ENCODE results near the gene SRGAP2B.
"Not testable (repeated sequence)": the region's sequence is repeated elsewhere in the genome, so short reads cannot be mapped to it uniquely, and the experiment has no call there.

Gene SRGAP2B

DNA sequence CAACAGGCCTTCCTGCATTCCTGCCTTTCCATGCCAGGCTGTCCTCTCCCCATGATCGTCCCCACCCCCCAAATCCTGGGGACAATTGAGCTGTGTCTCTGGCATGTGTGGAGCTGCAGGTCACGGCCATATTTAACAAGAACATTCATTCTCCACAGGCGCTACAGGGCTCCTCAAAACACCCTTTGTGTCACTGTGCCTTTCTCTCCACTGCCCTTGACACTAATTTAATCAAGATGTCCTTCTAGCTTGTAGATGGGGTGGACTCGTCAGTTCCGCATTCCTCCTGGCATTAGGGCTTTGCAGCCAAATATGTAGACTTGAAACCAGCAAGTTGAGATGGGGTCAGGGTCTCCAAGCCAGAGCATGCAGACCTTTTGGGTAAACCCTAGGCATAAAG, 163.0 kb downstream of the SRGAP2B start:
- not testable (repeated sequence) for H3K36me3 ChIP-seq (ENCODE audit: insufficient read depth); H3K9ac ChIP-seq; H3K79me2 ChIP-seq (ENCODE audit: insufficient read depth, low read depth); H4K20me1 ChIP-seq (ENCODE audit: insufficient read depth); H3K4me2 ChIP-seq; H3K27ac ChIP-seq; H3K4me3 ChIP-seq (IDR thresholded peaks at IDR 0.05; ENCODE audit: insufficient read depth, low read depth, low read length); H2AFZ ChIP-seq (ENCODE audit: low read depth); H3K27me3 ChIP-seq (ENCODE audit: insufficient read depth, low read depth)
- peaks cover 20% of the 10 kb centered on the region for H3K4me1 ChIP-seq (ENCODE audit: low read depth, poor library complexity, severe bottlenecking)

DNA sequence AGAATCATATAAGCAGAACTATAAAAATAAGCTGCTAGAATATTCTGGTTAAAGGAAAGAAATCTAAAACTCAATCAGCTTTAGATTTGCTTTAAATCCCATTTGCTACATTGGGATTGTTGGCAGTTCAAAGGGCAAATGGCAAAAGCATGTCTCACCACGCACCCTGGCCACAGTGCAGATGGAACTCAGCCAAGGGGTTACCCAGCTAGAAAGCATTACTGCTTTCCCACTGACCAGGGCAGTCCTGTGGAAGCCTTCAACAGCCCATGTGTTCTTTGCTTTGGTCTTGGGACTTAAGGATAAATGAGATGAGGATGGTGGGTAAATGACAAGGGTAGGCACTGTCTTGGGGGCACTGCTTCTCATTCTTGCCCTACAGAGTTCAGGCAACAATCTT, 163.6 kb downstream of the SRGAP2B start:
- H3K9ac ChIP-seq; H2AFZ ChIP-seq (ENCODE audit: low read depth); H3K79me2 ChIP-seq (ENCODE audit: insufficient read depth, low read depth); H4K20me1 ChIP-seq (ENCODE audit: insufficient read depth); H3K27ac ChIP-seq; H3K36me3 ChIP-seq (ENCODE audit: insufficient read depth); H3K27me3 ChIP-seq (ENCODE audit: insufficient read depth, low read depth); H3K4me3 ChIP-seq (IDR thresholded peaks at IDR 0.05; ENCODE audit: insufficient read depth, low read depth, low read length); H3K4me2 ChIP-seq: not testable (repeated sequence)
- peaks cover 20% of the 10 kb centered on the region for H3K4me1 ChIP-seq (ENCODE audit: low read depth, poor library complexity, severe bottlenecking)

DNA sequence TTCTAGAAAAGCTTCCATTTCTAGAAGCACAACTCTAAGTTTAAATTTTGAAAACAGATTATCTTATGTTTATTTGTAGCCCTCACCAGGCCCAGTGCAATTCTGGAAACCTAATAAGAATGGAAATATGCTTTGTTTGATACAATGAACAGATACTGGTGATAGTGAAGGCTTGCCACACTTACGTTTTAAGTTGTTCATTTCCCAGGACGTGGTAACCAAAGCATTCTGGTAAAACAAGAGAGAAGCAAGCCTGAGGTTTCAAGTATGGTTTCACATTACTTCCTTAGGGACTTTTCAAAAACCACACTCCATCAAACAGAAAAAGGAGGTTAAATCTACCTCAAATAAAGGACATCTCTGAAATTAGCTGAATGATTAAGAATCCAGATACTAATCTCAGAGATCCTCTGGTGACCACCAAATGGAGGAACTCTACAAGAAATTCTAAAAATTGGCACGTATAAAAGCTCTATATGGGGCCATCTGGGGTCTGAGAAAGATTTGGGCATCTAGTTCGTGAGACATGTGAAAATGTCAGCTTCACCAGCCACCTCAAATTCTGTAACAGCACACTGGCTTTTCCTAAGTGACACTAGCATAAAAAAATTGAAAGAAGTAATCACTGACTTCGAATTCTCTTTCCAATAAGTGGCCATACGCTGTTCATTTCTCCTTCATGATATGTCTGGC, 164.9 kb downstream of the SRGAP2B start:
- H2AFZ ChIP-seq (ENCODE audit: low read depth); H3K4me3 ChIP-seq (IDR thresholded peaks at IDR 0.05; ENCODE audit: insufficient read depth, low read depth, low read length); H3K27me3 ChIP-seq (ENCODE audit: insufficient read depth, low read depth); H3K36me3 ChIP-seq (ENCODE audit: insufficient read depth); H3K9ac ChIP-seq; H4K20me1 ChIP-seq (ENCODE audit: insufficient read depth); H3K79me2 ChIP-seq (ENCODE audit: insufficient read depth, low read depth); H3K27ac ChIP-seq: not testable (repeated sequence)
- peaks cover 20% of the 10 kb centered on the region for H3K4me1 ChIP-seq (ENCODE audit: low read depth, poor library complexity, severe bottlenecking)
- peak overlapping the region; percentile 14; the same call in 1 of the 2 replicates for H3K4me2 ChIP-seq

DNA sequence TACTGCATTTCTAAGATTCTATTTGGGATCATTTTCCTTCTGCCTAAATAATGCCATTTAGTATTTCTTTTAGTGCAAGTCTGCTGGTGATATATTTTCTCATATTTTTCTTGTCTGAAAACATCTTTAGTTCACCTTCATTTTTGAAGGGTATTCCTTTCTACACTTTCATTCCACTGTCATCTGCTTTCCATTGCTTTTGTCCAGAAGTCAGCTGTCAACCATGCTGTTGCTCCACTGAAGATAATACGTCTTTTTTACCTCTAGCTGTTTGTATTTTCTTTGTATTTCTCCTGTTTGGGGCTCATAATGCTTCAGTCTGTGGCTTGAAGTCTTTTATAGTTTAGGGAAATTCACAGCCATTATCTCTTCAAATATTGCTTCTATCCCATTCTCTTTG, 167.8 kb downstream of the SRGAP2B start:
- H3K27me3 ChIP-seq (ENCODE audit: insufficient read depth, low read depth); H3K4me3 ChIP-seq (IDR thresholded peaks at IDR 0.05; ENCODE audit: insufficient read depth, low read depth, low read length); H3K79me2 ChIP-seq (ENCODE audit: insufficient read depth, low read depth); H3K36me3 ChIP-seq (ENCODE audit: insufficient read depth); H3K9ac ChIP-seq; H4K20me1 ChIP-seq (ENCODE audit: insufficient read depth); H3K4me2 ChIP-seq; H3K27ac ChIP-seq; H2AFZ ChIP-seq (ENCODE audit: low read depth): not testable (repeated sequence)
- H3K4me1 ChIP-seq (ENCODE audit: low read depth, poor library complexity, severe bottlenecking), result peaks cover 20% of the 10 kb centered on the region

DNA sequence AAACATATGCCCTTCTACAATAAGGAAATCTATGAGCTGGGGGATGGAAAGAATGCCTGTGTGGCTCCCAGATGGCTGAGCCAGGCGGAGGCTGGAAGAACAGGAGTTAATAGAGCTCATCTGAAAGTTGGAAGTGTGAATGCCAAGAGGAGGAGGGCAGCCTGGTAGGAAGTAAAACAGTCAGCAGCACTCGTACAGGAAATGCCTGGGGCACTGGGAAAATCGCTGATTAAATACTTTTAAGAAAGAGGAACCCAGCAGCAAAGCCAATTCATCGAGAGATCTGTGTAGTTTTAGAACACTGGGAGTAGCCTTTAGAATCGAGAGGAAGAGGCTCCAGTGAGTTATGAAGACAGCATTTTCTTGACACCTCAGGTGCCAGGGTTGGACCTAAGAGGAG, 171.5 kb downstream of the SRGAP2B start:
- not testable (repeated sequence) for H3K4me2 ChIP-seq; H3K36me3 ChIP-seq (ENCODE audit: insufficient read depth); H2AFZ ChIP-seq (ENCODE audit: low read depth); H3K27me3 ChIP-seq (ENCODE audit: insufficient read depth, low read depth); H3K4me3 ChIP-seq (IDR thresholded peaks at IDR 0.05; ENCODE audit: insufficient read depth, low read depth, low read length); H3K9ac ChIP-seq; H4K20me1 ChIP-seq (ENCODE audit: insufficient read depth); H3K4me1 ChIP-seq (ENCODE audit: low read depth, poor library complexity, severe bottlenecking); H3K79me2 ChIP-seq (ENCODE audit: insufficient read depth, low read depth); H3K27ac ChIP-seq

DNA sequence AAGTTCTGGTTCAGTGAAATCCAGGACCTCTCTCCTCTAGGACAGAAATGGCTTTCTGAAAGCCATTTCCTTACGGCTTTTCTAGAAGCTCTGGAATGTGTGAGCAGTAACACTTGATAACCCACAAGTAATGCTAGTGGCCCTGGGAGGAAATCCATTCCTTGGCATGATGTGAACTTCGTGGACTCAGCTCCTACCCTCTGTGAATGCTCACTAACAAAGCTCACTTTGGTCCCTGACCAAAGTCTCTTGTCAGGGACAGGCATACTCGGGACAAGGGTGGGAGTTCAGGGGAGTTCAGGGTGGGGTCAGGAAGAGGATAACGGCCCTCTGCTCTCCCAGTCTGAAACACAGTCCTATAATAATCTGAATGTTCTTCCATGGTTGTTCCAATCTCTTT, 172.3 kb downstream of the SRGAP2B start:
- H2AFZ ChIP-seq (ENCODE audit: low read depth); H3K4me2 ChIP-seq; H3K27ac ChIP-seq; H3K36me3 ChIP-seq (ENCODE audit: insufficient read depth); H3K79me2 ChIP-seq (ENCODE audit: insufficient read depth, low read depth); H3K9ac ChIP-seq; H3K4me1 ChIP-seq (ENCODE audit: low read depth, poor library complexity, severe bottlenecking); H4K20me1 ChIP-seq (ENCODE audit: insufficient read depth); H3K27me3 ChIP-seq (ENCODE audit: insufficient read depth, low read depth); H3K4me3 ChIP-seq (IDR thresholded peaks at IDR 0.05; ENCODE audit: insufficient read depth, low read depth, low read length): not testable (repeated sequence)

DNA sequence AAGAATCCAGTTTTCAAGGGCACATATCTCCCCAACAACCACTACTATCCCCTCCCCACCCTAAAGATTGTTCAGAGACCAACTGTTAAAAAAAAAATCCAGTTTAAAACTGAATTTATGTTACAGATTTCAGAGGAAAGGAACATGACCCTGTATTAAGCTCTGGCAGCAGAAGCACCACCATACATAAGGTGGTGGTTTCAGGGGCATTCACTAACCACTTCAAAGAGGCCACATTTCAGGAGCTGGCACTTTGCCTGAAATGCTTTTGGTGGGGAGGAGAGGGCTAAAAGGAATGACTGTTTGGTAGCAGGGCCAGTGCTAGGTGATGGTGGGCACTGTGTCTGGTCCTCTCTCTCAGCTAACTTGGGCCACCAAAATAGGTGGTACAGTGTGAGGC, 176.0 kb downstream of the SRGAP2B start:
- not testable (repeated sequence) for H3K9ac ChIP-seq; H3K36me3 ChIP-seq (ENCODE audit: insufficient read depth); H3K27me3 ChIP-seq (ENCODE audit: insufficient read depth, low read depth); H4K20me1 ChIP-seq (ENCODE audit: insufficient read depth); H3K79me2 ChIP-seq (ENCODE audit: insufficient read depth, low read depth); H3K4me3 ChIP-seq (IDR thresholded peaks at IDR 0.05; ENCODE audit: insufficient read depth, low read depth, low read length); H3K4me1 ChIP-seq (ENCODE audit: low read depth, poor library complexity, severe bottlenecking); H2AFZ ChIP-seq (ENCODE audit: low read depth); H3K27ac ChIP-seq; H3K4me2 ChIP-seq

DNA sequence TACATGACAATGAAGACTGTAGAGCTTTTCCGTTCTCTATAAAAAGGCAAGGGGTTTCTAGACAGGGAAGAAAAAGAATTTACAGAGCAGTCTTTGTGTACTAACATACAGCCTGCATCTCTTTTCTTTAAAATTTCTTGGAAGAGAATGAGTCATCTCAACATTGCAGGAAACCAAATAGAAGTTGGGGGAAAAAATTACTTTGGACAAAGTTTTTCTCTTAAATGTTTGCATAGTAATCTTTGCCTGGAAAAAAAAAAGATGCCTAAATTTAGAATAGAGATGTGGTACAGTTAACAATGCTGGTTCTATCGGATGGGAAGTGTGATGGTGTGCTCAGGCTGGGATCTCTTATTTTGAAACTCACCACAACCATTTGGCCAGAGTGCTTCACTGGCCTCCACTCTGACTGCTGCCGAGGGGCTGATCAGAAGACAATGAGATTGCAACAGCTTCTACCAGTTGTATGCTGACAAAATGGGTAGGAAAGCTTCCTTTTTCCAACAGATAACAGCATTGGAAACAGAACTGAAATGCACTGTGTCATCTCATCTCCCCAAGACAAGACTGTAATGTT, 177.0 kb downstream of the SRGAP2B start:
- H3K4me2 ChIP-seq; H2AFZ ChIP-seq (ENCODE audit: low read depth); H3K4me1 ChIP-seq (ENCODE audit: low read depth, poor library complexity, severe bottlenecking); H3K27ac ChIP-seq; H3K9ac ChIP-seq; H3K79me2 ChIP-seq (ENCODE audit: insufficient read depth, low read depth); H4K20me1 ChIP-seq (ENCODE audit: insufficient read depth); H3K36me3 ChIP-seq (ENCODE audit: insufficient read depth); H3K4me3 ChIP-seq (IDR thresholded peaks at IDR 0.05; ENCODE audit: insufficient read depth, low read depth, low read length); H3K27me3 ChIP-seq (ENCODE audit: insufficient read depth, low read depth): not testable (repeated sequence)

DNA sequence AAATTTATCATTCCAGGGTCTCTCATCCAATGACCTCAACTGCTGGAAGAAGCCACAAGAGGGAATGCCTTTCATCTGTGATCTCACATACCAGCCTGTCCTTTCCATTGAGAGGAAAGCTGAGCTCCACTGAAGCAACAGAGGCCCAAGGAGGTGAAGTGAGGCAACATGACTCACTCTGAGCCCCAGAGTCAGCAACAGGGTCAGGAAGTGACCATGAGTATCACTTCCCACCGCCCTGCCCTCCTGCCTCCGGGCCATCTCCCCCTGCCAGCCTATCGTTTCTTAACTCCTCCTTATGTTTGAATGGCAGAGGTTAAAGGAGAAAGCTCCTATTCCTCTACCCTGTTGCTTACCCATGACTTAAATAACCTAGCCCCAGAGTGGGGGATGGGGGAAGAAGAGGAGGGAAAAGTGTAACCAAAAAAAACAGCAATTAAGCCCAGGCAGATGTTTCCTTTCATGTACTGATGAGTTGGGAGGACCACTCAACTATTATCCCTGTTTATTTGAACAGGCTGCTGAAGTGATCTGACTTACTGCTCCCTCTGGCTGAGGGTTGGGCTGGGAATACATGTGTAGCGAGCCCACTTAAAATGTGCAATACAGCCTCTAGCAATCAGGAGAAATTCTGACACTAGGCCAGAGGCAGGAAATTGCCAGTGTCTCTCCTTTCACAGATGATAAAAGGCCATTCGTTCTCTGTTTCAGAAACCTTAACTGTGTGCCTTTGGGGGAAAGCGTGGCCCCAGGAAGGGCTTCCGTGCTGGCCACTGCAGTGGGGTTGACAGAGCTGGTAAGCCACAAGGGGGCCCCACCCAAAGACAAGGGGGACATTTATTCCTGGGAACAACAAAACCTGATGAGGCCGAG, 177.7 kb downstream of the SRGAP2B start:
- H3K4me3 ChIP-seq (IDR thresholded peaks at IDR 0.05; ENCODE audit: insufficient read depth, low read depth, low read length); H2AFZ ChIP-seq (ENCODE audit: low read depth); H4K20me1 ChIP-seq (ENCODE audit: insufficient read depth); H3K27me3 ChIP-seq (ENCODE audit: insufficient read depth, low read depth); H3K36me3 ChIP-seq (ENCODE audit: insufficient read depth); H3K79me2 ChIP-seq (ENCODE audit: insufficient read depth, low read depth); H3K4me1 ChIP-seq (ENCODE audit: low read depth, poor library complexity, severe bottlenecking); H3K9ac ChIP-seq; H3K4me2 ChIP-seq; H3K27ac ChIP-seq: not testable (repeated sequence)

Measured in KMS-11 (cell line).